HG03469 (cell line): ENCODE data around the gene EXOC6.
"Not testable (repeated sequence)": the region's sequence is repeated elsewhere in the genome, so short reads cannot be mapped to it uniquely, and the experiment has no call there.

ENCODE experiments used
- ATAC-seq: cut with Tn5 transposase; IDR thresholded peaks from one replicate; pipeline ENCODE4 v1.9.1; 2021; ENCODE audit warnings: mild to moderate bottlenecking, moderate library complexity, moderate number of reproducible peaks; ENCODE audit not compliant: unreplicated experiment

The EXOC6 gene

DNA sequence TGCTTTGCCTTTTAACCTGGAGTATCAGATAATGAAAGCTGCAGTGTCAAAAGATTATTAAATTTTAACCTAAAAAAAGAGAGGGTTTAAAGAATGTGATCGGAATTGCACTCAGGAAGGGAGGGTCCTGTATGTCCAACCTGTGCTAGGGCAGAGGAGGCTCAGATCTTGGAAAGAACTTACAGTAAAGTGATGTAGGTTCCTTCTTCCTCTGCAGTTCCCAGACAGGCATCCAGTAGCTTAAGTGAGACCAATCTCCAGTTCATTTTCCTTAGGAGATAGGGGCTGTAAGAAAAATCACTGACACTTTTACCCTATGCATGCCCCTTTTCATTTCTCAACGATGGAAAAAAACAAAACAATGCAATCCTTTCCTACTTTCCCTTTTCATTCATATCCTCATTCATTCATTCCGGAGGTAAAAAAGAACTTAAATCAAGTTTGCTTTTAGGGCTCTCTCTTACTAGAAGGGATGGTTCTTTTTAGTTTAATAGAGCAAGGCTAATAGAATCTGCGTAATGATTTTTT is 28.3 kb downstream of the EXOC6 start:
- no peak for ATAC-seq

DNA sequence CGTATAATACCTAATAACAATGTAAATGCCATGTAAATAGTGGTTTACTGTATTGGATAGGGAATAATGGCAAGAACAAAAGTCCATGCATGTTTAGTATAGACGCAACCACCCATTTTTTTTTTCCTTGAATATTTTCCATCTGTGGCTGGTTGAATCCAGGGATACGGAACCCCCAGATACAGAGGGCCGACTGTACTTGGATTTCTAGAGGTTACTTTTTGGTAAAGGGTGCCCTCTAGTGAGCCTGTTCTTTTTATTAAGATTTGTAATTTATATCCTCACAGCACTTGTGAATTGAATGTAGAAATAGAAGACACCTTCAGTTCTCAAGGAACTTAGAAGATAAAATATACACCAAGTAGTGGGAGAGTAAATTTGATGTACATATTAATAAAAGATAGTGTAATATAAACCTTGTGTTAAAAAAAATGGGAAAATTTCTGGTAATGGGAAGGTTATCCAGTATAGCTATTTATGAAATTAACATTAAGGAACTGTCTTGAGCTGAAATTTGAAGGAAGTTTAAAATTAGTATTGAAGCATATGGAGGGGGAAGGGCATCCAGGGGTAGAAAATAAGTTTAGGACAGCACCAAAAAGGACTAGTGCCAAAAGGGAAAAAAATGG is 32.0 kb downstream of the EXOC6 start:
- no peak for ATAC-seq

GRCh38 chr10:92880917-92881316 is 32.6 kb downstream of the EXOC6 start:
- ATAC-seq, result no peak

GRCh38 chr10:92886334-92886961 is 38.1 kb downstream of the EXOC6 start:
- ATAC-seq, result no peak

DNA sequence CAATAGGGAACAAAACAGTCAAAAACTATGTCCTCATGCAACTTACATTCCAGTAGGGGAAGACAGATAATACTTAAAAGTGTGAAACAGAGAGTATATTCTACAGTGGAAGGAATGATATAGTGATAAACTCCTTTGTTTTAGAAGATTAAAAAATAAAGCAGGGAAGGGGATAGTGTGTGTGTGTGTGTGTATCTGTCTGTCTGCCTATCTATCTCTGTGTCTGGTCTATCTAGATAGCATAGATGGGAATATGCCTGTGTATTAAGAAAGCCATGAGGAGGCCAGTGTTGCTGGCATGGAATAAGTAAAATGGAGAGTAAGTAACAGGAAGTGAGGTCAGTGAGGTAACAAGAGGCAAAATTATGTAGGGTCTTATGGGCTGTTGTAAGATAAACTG is 42.2 kb downstream of the EXOC6 start:
- ATAC-seq, result no peak

DNA sequence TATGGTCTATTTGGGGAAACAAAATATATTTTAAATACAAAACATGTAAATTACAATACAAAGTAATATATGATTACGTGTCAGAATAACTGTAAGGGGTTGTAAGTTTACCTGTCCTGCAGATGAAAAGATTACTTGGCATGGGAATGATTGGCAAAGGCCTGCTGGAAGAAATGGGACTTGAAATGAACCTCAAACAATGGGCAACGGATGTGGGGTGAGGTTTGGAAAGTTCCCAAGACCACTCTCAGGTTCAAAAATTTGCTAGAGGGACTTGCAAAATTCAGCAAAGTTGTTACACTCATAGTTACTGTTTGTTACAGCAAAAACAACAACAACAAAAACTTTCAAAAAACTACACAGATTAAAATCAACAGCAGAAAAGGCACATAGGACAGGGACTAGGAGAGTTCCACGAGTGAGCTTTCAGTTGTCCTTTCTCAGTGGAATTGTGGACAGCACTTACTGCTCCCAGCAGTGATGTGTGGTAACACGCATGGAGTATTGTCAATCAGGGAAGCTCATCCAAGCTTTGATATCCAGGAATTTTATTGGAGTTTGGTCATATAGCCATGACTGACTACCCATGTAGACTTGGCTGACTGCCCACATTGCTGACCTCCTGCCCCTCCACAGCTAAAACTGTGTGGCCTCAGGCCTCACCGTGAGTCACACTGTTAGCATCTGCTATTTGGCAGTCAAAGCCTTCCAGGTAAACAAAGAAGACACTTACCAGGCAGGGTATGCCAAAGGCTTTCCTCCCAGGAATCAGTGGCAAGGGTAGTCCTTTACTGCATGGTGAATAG is 43.8 kb downstream of the EXOC6 start:
- ATAC-seq, result no peak

- no peak for ATAC-seq
These were observed 44.4 kb downstream of the EXOC6 start for GRCh38 chr10:92892691-92893054.

DNA sequence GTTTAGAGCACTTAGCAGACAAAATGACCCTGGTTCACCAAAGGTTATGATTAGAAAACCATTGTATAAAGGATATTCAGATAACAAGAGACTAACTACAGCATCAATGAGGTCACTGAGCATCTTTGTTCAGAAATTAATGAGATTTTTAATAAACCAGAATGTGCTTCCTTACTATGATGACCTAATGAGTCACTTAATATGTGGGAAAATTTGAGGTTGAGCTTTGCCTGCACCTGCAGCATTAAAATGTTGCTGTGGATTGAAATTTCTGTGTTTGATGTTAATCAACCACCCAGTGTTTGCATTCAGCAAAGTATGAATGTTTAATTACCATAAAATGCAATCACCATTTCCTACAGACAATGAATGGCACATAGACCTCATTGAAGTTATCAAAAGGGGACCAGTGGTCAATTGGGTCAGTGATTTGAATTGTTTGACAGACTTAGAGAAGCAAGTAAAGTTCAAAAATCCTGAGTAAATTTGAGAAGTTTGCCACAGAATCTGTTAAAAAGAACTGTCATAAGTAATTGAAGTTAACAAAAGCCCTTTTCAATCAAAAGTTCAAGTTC is 45.8 kb downstream of the EXOC6 start:
- no peak for ATAC-seq

DNA sequence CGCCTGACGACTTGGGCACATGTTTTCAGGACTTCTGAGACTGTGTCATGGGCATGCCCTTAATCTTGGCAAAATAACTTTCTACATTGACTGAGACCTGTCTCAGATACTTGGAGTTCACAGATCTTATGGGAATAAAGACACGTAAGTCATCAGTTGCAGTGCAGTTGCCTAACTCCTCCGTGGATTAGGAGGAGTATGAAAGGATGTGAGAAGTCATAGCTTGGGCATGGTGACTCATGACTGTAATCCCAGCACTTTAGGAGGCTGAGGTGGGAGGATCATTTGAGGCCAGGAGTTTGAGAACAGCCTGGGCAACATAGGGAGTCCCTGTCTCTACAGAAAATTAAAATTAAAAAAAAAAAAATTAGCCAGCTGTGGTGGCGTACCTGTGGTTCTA is 49.6 kb downstream of the EXOC6 start:
- ATAC-seq, result no peak

DNA sequence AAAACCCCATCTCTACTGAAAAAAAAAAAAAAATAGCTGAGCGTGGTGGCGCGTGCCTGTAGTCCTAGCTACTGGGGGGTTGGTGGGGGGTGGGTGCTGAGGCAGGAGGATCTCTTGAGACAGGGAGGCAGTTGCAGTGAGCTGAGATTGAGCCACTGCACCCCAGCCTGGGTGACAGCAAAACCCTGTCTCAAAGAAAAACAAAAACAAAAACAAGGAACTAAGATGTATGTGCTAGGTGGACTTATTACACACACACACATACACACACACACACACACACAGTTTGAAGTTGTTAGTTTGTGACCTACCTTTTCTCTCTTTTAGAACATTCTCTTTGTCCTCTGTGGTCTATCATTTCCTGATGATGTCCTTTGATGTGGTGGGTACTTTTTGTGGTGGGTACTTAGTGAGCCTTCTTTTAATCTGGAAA is 53.5 kb downstream of the EXOC6 start:
- ATAC-seq, result no peak

- ATAC-seq, result no peak
These were observed 55.3 kb downstream of the EXOC6 start for GRCh38 chr10:92903633-92904032.

GRCh38 chr10:92907280-92907679 is 59.0 kb downstream of the EXOC6 start:
- no peak for ATAC-seq

DNA sequence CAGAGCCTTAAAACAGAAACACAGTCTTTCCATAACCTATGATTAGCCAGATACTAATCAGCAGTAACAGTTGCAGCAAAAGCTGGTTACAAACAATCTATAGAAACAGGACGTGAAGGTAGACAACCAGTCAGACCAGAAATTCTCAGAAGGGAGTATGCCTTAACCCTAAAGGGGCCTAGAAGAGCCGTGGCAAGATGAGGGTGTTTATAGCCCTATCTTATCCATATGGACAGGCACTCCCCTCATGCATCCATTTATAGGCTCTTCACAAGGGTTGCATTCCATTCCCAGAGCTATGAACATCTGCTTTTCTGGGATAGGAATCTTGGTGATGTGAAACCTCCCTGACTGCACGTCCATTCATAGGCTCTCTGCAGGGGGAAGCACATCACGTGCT is 64.3 kb downstream of the EXOC6 start:
- ATAC-seq, result not testable (repeated sequence)

DNA sequence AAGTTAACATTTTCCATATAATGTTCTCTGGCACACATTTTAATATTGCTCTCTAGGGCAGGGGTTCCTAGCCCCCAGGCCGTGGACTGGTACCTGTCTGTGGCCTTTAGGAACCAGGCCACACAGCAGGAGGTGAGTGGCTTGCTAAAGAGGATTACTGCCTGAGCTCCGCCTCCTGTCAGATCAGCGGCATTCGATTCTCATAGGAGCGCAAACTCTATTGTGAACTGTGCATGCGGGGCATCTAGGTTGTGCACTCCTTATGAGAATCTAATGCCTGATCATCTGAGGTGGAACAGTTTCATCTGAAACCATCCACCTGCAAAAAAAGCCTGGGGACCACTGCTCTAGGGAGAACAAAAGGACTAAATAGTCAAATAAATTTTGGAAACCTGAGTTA is 65.7 kb downstream of the EXOC6 start:
- ATAC-seq, result no peak

DNA sequence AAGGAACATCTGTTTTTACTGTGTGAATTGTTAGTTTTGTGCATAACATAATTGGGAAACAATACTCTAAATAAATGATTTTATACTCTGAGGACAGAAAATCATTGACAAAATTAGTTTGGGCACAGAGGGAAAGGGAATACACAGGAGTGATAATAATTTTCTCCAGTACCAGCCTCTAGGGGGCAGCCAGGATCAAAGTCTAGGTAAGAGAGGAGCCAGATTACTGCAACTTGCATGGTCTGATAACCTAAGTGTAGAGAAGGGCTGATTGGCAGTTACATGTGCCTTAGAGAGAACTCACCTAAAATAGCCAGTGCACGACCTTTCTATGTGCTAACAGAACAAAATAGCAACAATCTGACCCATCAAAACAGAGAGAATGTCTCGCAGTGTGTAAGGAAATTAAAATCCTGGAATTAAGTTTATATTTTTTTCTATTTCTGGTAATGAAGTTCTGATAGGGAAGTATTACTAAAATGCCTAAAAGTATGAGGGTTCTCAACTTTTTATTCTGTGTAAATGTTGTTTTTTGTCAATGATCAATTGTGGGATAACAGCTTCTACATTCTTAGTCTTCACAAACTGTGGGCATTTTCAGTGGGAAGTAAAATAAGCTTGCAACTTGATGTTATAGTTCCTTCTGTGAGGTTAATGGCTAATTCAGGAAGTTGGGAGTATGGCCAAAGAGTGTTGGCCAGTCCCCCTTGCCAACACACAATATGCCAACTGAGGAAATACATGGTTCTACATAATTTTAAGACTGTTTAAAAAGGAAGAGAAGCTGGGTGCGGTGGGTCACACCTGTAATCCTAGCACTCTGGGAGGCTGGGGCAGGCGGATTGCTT is 66.4 kb downstream of the EXOC6 start:
- no peak for ATAC-seq

DNA sequence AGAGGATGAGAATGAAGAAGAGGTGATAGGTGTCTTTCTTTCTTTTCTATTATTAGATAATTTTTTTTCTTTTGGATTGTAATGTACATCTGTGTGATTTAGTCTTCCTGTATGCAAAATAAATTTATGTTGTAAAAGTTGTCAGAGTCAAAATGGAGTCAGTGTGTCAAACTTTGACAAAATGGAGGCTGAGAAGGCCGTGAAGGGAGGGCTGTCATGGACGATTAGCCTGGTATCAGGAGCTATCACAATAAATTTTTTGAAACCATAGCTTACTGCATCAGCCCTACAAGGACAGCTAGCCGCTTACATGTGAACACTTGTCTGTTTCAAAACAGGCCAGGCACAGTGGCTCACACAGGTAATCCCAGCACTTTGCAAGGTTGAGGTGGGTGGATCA is 67.6 kb downstream of the EXOC6 start:
- ATAC-seq, result no peak

DNA sequence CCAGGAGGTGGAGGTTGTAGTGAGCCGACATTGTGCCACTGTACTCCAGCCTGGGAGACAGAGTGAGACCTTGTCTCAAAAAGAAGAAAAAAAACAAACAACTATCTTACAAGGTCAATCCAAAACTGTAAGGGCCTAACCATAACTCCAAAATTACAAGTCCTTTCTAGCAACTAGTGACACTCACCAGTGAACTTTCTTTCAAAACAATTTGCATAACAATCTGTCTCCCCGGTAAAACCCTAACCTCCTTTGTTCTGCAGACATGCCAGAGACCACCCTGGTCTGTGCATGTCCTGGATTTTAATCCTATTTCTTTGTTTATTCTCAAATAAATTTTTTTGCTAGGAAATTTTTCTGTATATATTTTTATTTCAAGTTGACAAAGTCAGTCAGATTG is 68.1 kb downstream of the EXOC6 start:
- no peak for ATAC-seq

DNA sequence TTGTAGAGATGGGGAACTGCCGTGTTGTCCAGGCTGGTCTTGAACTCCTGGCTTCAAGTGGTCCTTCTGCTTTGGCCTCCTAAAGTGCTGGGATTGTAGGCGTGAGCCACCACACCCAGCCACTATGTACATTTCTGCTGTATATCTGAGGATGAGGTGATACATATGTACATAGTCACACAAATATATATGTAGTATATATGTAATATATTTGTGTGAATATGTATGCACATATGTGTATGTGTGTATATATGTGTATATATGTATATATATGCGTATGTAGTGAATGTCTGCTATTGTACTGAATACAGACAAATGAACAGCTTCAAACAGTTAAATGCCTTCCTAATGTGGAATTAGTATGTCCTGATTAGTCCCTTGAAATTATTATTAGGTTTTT is 70.3 kb downstream of the EXOC6 start:
- ATAC-seq, result no peak

GRCh38 chr10:92920866-92921265 is 72.5 kb downstream of the EXOC6 start:
- no peak for ATAC-seq

DNA sequence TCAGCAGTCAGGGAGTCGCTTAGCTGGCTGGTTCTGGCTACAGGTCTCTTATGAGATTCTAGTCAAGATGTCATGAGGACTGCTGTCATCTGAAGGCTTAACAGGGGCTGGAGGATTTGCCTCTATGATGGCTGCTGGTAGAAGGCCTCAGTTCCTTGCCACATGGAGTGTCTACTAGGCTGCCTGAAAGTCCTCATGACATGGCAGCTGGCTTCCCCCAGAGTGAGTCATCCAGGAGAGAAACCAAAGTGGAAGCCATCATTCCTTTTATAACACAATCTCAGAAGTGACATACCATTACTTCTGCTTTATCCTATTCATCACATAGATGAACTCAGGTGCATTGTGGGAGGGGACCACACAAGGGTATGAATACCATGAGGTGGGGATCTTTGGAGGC is 75.1 kb downstream of the EXOC6 start:
- ATAC-seq, result no peak

DNA sequence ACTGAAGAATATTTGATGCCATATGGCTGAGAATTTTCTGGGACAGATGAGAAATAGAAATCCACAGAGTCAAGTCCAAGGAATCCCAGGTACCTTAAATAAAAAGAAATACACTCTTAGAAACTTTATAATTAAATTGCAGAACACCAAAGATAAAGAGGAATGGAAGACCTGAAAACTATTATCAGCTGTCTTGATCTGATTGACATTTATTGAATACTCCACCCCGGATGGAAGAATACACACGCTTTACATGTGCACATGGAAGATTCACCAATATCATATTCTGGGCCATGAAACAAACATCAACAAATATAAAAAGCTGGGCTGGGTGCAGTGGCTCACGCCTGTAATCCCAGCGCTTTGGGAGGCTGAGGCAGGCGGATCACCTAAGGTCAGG is 81.6 kb downstream of the EXOC6 start:
- ATAC-seq, result no peak
